Measurements from ENCODE around the gene KCNMA1.

KCNMA1 gene

GRCh38 chr10:77333610-77334340 lies 303.8 kb downstream of the KCNMA1 start:
- H3K79me1 ChIP-seq (ENCODE audit: low read depth, low read length): no peaks in the 10 kb centered on the region
- H2BK15ac ChIP-seq (ENCODE audit: low read length): no peak overlapping the region
- H3K4me1 ChIP-seq (ENCODE audit: control insufficient read depth in 2 of 2, insufficient read depth in 1 of 2, low read depth in 1 of 2, low read length in 2 of 2): no peaks in the 10 kb centered on the region
- no peak overlapping the region for H3K4ac ChIP-seq (ENCODE audit: low read length)
- no peak overlapping the region for H3K4me2 ChIP-seq (ENCODE audit: insufficient read depth, low read length, poor library complexity, severe bottlenecking)
- H3K9me3 ChIP-seq (replicated peaks in 1 of 2; ENCODE audit: control insufficient read depth in 2 of 2, insufficient read depth in 1 of 2, low read depth in 1 of 2, low read length in 2 of 2): no peaks in the 10 kb centered on the region
- H2AK5ac ChIP-seq (ENCODE audit: low read depth, low read length): no peak overlapping the region
- H3K4me3 ChIP-seq (ENCODE audit: low read length in 2 of 2): no peak overlapping the region
- H4K91ac ChIP-seq (ENCODE audit: low read depth, low read length, poor library complexity): no peak overlapping the region
- H3K18ac ChIP-seq (ENCODE audit: low read length): no peak overlapping the region
- H4K8ac ChIP-seq (ENCODE audit: low read depth, low read length): no peak overlapping the region
- no peak overlapping the region for H2BK120ac ChIP-seq (ENCODE audit: low read depth, low read length)
- no peak overlapping the region for H2AFZ ChIP-seq (ENCODE audit: low read length)
- H3K36me3 ChIP-seq (replicated peaks in 1 of 2; ENCODE audit: control insufficient read depth in 2 of 2, insufficient read depth in 2 of 2, low read length in 2 of 2): no peaks in the 10 kb centered on the region
- H2BK5ac ChIP-seq (ENCODE audit: low read length): no peak overlapping the region
- H2BK12ac ChIP-seq (ENCODE audit: low read length): no peak overlapping the region
- no CpG with 5 or more reads among the region's 8 CpGs for WGBS, 2 donors (ENCODE audit: extremely low coverage in 2 of 2, insufficient read length in 2 of 2, insufficient replicate concordance in 1 of 2)
- no peaks in the 10 kb centered on the region for H3K27me3 ChIP-seq (ENCODE audit: control insufficient read depth in 3 of 3, insufficient read depth in 3 of 3, low read depth in 1 of 3, low read length in 3 of 3)
- no peak for DNase-seq (ENCODE audit: low spot score)
- no peak overlapping the region for H3K27ac ChIP-seq (replicated peaks; ENCODE audit: low read length)
- H3K14ac ChIP-seq (ENCODE audit: low read length): no peak overlapping the region
- H3K23ac ChIP-seq (ENCODE audit: low read depth, low read length, poor library complexity): no peak overlapping the region
- no peak overlapping the region for H3K9ac ChIP-seq (ENCODE audit: low read depth, low read length, poor library complexity)

DNA sequence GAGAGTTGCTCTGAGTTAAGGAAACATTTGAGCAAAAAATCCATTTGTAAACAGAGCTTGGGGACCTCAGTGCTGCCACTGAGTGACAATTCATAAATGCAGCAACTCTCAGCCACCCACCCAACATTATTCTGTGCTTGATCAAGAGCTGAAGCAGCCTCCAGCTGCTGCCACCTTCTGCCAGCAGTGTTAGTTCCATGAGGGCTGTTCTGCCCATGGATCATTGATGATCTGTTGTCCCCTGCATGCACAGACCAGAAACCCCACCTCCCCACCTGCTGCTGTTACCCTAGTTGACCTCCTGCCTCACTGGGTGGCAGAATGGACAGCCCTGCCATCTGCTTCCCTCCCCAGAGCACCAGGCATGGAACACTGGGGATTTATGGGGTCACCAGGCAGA lies 305.4 kb downstream of the KCNMA1 start:
- Histone ChIP-seq H3K4ac (ENCODE audit: low read length) (no peak overlapping the region), H3K23ac (ENCODE audit: low read depth, low read length, poor library complexity) (peak overlapping the region; percentile 26), H3K4me1 (ENCODE audit: control insufficient read depth in 2 of 2, insufficient read depth in 1 of 2, low read depth in 1 of 2, low read length in 2 of 2) (no peaks in the 10 kb centered on the region), H3K27ac (replicated peaks; ENCODE audit: low read length) (no peak overlapping the region), H3K4me2 (ENCODE audit: insufficient read depth, low read length, poor library complexity, severe bottlenecking) (no peak overlapping the region), H4K8ac (ENCODE audit: low read depth, low read length) (no peak overlapping the region), H3K14ac (ENCODE audit: low read length) (no peak overlapping the region), H4K91ac (ENCODE audit: low read depth, low read length, poor library complexity) (no peak overlapping the region), H3K79me1 (ENCODE audit: low read depth, low read length) (no peaks in the 10 kb centered on the region), H3K9me3 (replicated peaks in 1 of 2; ENCODE audit: control insufficient read depth in 2 of 2, insufficient read depth in 1 of 2, low read depth in 1 of 2, low read length in 2 of 2) (no peaks in the 10 kb centered on the region), H2BK12ac (ENCODE audit: low read length) (no peak overlapping the region), H2BK120ac (ENCODE audit: low read depth, low read length) (no peak overlapping the region), H3K36me3 (replicated peaks in 1 of 2; ENCODE audit: control insufficient read depth in 2 of 2, insufficient read depth in 2 of 2, low read length in 2 of 2) (no peaks in the 10 kb centered on the region), H3K4me3 (ENCODE audit: low read length in 2 of 2) (no peak overlapping the region), H3K9ac (ENCODE audit: low read depth, low read length, poor library complexity) (no peak overlapping the region), H2BK15ac (ENCODE audit: low read length) (no peak overlapping the region), H2AK5ac (ENCODE audit: low read depth, low read length) (peak overlapping the region; percentile 1), H3K27me3 (ENCODE audit: control insufficient read depth in 3 of 3, insufficient read depth in 3 of 3, low read depth in 1 of 3, low read length in 3 of 3) (no peaks in the 10 kb centered on the region), H3K18ac (ENCODE audit: low read length) (no peak overlapping the region), H2AFZ (ENCODE audit: low read length) (no peak overlapping the region), H2BK5ac (ENCODE audit: low read length) (no peak overlapping the region)
- DNase-seq (ENCODE audit: low spot score): no peak

GRCh38 chr10:77328272-77328816 lies 309.3 kb downstream of the KCNMA1 start:
- Histone ChIP-seq H3K79me1 (ENCODE audit: low read depth, low read length) (no peaks in the 10 kb centered on the region), H3K4me2 (ENCODE audit: insufficient read depth, low read length, poor library complexity, severe bottlenecking) (no peak overlapping the region), H3K27me3 (ENCODE audit: control insufficient read depth in 3 of 3, insufficient read depth in 3 of 3, low read depth in 1 of 3, low read length in 3 of 3) (no peaks in the 10 kb centered on the region), H3K4me3 (ENCODE audit: low read length in 2 of 2) (no peak overlapping the region), H3K18ac (ENCODE audit: low read length) (no peak overlapping the region), H3K36me3 (replicated peaks in 1 of 2; ENCODE audit: control insufficient read depth in 2 of 2, insufficient read depth in 2 of 2, low read length in 2 of 2) (no peaks in the 10 kb centered on the region), H3K4ac (ENCODE audit: low read length) (no peak overlapping the region), H2AFZ (ENCODE audit: low read length) (no peak overlapping the region), H4K8ac (ENCODE audit: low read depth, low read length) (no peak overlapping the region), H2BK15ac (ENCODE audit: low read length) (no peak overlapping the region), H2BK5ac (ENCODE audit: low read length) (no peak overlapping the region), H3K4me1 (ENCODE audit: control insufficient read depth in 2 of 2, insufficient read depth in 1 of 2, low read depth in 1 of 2, low read length in 2 of 2) (no peaks in the 10 kb centered on the region), H3K9ac (ENCODE audit: low read depth, low read length, poor library complexity) (no peak overlapping the region), H3K23ac (ENCODE audit: low read depth, low read length, poor library complexity) (no peak overlapping the region), H2AK5ac (ENCODE audit: low read depth, low read length) (no peak overlapping the region), H3K9me3 (replicated peaks in 1 of 2; ENCODE audit: control insufficient read depth in 2 of 2, insufficient read depth in 1 of 2, low read depth in 1 of 2, low read length in 2 of 2) (no peaks in the 10 kb centered on the region), H2BK120ac (ENCODE audit: low read depth, low read length) (no peak overlapping the region), H4K91ac (ENCODE audit: low read depth, low read length, poor library complexity) (no peak overlapping the region), H3K27ac (replicated peaks; ENCODE audit: low read length) (no peak overlapping the region), H2BK12ac (ENCODE audit: low read length) (no peak overlapping the region), H3K14ac (ENCODE audit: low read length) (no peak overlapping the region)
- peak; percentile 64 for DNase-seq (ENCODE audit: low spot score)
- no CpG with 5 or more reads among the region's 6 CpGs for WGBS, 2 donors (ENCODE audit: extremely low coverage in 2 of 2, insufficient read length in 2 of 2, insufficient replicate concordance in 1 of 2)

GRCh38 chr10:77325233-77325537 lies 312.4 kb downstream of the KCNMA1 start:
- Histone ChIP-seq H2BK15ac (ENCODE audit: low read length) (no peak overlapping the region), H2BK120ac (ENCODE audit: low read depth, low read length) (no peak overlapping the region), H3K4ac (ENCODE audit: low read length) (no peak overlapping the region), H3K9me3 (replicated peaks in 1 of 2; ENCODE audit: control insufficient read depth in 2 of 2, insufficient read depth in 1 of 2, low read depth in 1 of 2, low read length in 2 of 2) (no peaks in the 10 kb centered on the region), H3K27ac (replicated peaks; ENCODE audit: low read length) (no peak overlapping the region), H3K9ac (ENCODE audit: low read depth, low read length, poor library complexity) (no peak overlapping the region), H2AK5ac (ENCODE audit: low read depth, low read length) (no peak overlapping the region), H3K79me1 (ENCODE audit: low read depth, low read length) (no peaks in the 10 kb centered on the region), H4K8ac (ENCODE audit: low read depth, low read length) (no peak overlapping the region), H3K18ac (ENCODE audit: low read length) (no peak overlapping the region), H2BK12ac (ENCODE audit: low read length) (no peak overlapping the region), H3K36me3 (replicated peaks in 1 of 2; ENCODE audit: control insufficient read depth in 2 of 2, insufficient read depth in 2 of 2, low read length in 2 of 2) (no peaks in the 10 kb centered on the region), H3K4me3 (ENCODE audit: low read length in 2 of 2) (no peak overlapping the region), H3K27me3 (ENCODE audit: control insufficient read depth in 3 of 3, insufficient read depth in 3 of 3, low read depth in 1 of 3, low read length in 3 of 3) (no peaks in the 10 kb centered on the region), H4K91ac (ENCODE audit: low read depth, low read length, poor library complexity) (no peak overlapping the region), H2AFZ (ENCODE audit: low read length) (no peak overlapping the region), H2BK5ac (ENCODE audit: low read length) (no peak overlapping the region), H3K4me2 (ENCODE audit: insufficient read depth, low read length, poor library complexity, severe bottlenecking) (no peak overlapping the region), H3K14ac (ENCODE audit: low read length) (no peak overlapping the region), H3K4me1 (ENCODE audit: control insufficient read depth in 2 of 2, insufficient read depth in 1 of 2, low read depth in 1 of 2, low read length in 2 of 2) (no peaks in the 10 kb centered on the region), H3K23ac (ENCODE audit: low read depth, low read length, poor library complexity) (no peak overlapping the region)
- no CpG with 5 or more reads among the region's 4 CpGs for WGBS, 2 donors (ENCODE audit: extremely low coverage in 2 of 2, insufficient read length in 2 of 2, insufficient replicate concordance in 1 of 2)
- no peak for DNase-seq (ENCODE audit: low spot score)

All from neuronal stem cell (in vitro differentiated cells).